Head of caudate nucleus (tissue), 42 donors: Measurements from ENCODE around the gene LURAP1L.
"Not testable (repeated sequence)": the region's sequence is repeated elsewhere in the genome, so short reads cannot be mapped to it uniquely, and the experiment has no call there.

Experiments
- DNase-seq, 42 donors: peaks; one replicate each; pipeline versions ENCODE4 v3.0.0 to v3.0.0-alpha.2; 2020 to 2021; ENCODE audit warnings: mixed read lengths in 7 of 42
- intact Hi-C: fragments of 100-400 bp; cut with DNase I; formaldehyde crosslinking; loops from one replicate; pipeline ENCODE4 v1.15.0; 2022

Gene LURAP1L

DNA sequence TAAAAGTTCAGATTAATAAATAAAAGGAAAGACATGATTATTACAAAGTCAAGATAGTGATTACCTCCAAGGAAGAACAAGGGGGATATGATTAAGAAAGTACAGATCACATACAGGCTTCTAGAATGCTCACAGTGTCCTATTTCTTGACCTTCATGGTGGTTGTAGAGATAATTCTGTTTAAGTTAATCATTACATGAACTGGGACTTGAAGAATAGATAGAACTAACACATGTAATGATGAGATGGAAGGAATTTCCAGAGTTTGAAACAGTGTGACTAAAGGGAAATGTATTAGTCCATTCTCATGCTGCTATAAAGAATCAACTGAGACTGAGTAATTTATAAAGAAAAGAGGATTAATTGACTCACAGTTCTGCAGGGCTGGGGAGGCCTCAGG lies 72.7 kb downstream of the LURAP1L start:
- intact Hi-C loops, result no loop called here
- no peak for DNase-seq

DNA sequence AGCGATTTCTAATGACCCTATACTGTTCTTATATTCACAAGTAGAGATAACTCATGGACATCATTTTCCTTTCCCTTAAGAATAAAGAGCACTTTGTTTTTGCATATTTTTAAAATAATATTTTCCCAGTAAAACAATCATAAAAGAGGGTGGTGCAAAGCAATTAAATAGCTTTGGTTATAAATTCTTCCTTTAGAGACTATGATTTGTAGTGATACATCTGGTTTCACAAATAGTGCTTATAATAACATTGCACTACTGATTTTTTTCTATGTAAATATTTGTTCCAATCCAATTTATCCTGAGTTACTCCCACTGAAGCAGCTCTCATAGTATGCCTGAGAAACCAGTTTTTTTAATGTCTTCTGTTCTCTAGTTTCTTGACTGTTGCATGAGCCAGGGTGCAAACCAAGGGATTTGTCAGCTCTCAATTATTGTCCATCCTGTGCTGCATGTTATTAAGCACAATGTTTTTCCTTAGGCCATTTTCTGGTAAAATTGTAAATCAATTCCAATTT lies 74.7 kb downstream of the LURAP1L start:
- DNase-seq, result no peak
- intact Hi-C loops, result no loop called here

DNA sequence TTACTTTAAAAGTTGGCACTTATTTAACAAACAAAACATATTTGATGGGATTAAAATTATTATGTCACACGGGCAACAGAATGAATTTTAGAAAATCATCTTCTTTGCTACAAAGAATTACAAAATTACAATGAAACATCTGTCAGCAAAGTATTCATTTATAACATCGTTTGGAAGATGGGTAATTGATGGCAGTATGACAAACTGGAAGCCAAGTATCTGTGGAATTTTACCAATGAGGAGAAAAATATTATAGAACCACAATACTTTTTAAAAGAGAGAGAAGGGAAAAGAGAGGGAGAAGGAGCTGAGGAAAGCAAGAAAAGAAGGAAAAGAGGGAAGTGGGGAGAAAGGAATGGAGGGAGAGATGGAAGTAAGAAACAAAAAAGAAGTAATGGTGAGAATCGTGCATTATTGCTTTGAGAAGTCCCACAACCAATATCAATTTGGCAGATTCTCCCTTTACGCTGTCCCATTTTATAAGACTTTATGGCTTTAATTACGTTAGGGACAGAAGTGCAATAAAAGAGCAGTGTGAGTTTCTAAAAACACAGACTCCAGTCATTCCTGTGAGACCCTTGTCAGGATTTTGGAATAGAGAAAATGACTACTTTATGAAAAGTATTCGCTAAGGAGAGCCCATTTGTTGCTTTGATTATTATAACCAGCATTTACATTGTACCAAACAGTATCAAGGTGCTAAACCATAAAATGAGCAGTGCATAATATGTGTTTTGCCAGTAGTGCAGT lies 76.7 kb downstream of the LURAP1L start:
- DNase-seq, result no peak
- intact Hi-C loops, result no loop called here

DNA sequence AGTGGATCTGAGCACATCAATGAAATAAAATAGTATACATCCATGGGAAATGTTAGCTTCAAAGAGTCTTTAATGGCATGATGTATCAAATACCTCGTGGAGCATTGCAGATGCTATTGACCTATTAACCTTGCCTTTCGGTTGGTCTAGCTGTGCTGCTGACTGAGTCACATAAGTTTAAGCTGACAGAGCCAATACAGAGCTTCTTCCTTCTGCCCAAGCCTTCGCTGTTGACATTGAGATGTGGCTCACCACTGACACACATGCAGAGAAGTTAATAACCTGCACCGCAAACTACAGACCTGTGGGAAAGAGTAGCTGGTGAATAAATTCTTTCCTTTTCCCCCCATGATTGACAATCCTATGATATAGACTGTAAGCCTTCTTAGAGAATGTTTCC lies 78.2 kb downstream of the LURAP1L start:
- intact Hi-C loops, result no loop called here
- DNase-seq, result no peak

DNA sequence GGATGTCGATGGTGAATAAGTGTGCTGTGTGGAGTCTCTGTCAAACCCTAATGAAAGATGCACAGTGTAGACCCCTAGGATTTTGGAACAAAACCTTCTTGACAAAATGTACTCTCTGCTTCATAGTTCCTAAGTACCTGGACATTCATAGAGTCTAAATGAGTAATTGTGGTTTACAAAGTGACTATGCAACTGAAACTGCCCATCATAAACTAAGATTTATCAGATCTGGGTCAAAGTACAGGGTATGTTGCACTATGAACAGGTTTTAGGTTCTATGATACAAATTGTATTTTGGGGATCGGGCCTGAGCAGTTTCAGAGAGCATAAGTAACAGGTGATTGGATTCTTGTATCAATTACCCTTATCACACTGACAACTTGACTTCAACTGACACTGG lies 79.4 kb downstream of the LURAP1L start:
- DNase-seq, result no peak
- intact Hi-C loops, result no loop called here

DNA sequence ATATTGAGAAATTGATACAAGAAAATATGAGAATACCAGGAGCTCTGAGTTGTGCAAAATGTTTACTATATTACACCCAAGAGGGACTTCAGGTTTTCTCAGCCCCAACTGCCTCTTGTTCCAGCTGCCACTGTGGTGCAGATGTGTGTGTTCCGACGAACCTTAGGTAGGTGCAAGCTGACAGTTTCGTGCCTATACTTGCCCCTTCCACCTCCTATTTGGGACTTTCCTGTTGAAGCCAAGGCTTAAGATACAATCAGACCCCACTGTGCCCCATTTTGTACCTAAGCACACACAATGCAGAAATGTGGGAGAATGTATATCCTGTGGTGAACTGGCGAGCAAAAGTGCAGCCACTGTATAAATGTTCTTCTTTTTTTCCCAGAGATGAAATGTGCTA lies 80.2 kb downstream of the LURAP1L start:
- DNase-seq, result no peak
- intact Hi-C loops, result no loop called here

DNA sequence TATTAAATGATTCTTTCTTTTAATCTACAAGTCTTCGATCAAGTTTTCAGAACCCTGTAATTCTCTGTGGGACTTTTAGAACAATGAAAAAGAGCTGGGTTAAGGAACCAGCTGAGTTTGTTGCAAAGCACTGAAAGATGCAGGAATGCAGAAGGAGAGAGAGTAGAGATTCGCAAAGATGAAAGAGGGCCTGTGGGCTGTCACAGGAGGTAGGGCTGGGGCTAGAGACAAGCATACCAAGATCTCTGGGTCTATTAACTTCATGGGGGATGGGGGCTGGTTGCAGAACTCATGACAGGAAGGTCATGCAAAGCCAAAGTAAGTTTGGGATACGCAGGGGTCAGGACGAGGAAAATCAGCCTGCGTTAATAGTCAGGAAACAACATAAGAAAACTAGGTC lies 81.8 kb downstream of the LURAP1L start:
- DNase-seq, result no peak
- intact Hi-C loops, result no loop called here

DNA sequence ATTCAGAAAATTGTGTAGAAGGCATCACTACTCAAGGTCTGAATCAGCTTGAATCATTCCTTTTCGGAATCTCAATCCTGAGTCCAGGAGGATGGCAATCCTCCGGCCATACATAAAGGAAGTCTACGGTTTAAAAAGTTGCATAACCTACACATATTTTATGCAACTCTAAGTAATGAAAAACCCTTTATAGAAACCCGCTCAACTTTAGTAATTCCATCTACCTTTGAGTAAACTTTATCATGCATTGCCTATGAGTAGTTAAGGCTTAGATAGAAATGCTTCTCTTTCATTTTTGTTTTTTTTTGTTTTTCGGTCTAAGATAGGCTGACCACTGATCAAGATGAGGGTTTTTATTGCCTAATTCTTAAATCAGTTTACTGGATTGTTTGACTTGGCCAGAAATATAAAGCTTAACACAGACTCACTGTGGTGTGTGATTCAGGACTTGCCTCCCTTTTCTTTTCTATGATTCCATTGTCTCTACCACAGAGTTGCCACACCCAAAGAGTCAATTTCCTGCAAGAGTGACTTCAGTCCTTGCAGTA lies 85.0 kb downstream of the LURAP1L start:
- DNase-seq, result no peak
- intact Hi-C loops, result no loop called here

DNA sequence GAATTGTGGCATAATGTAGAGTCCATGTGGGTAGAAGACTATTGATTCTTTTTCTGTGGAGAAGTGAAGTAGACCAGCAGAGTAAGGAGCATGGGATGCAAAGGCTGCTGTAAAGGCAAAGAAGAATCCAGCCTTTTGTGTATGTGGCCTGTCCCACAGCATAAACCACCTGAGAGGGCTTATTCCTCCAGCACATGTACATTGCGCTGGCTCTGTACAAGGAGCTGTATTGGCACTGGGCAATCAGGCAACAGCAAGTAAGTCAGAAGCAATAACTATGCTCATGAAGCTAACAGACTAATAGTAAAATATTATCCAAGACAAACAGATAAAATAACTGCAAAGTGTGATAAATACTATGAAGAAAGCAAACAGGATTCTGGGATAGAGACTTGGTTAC lies 86.2 kb downstream of the LURAP1L start:
- intact Hi-C loops, result no loop called here

DNA sequence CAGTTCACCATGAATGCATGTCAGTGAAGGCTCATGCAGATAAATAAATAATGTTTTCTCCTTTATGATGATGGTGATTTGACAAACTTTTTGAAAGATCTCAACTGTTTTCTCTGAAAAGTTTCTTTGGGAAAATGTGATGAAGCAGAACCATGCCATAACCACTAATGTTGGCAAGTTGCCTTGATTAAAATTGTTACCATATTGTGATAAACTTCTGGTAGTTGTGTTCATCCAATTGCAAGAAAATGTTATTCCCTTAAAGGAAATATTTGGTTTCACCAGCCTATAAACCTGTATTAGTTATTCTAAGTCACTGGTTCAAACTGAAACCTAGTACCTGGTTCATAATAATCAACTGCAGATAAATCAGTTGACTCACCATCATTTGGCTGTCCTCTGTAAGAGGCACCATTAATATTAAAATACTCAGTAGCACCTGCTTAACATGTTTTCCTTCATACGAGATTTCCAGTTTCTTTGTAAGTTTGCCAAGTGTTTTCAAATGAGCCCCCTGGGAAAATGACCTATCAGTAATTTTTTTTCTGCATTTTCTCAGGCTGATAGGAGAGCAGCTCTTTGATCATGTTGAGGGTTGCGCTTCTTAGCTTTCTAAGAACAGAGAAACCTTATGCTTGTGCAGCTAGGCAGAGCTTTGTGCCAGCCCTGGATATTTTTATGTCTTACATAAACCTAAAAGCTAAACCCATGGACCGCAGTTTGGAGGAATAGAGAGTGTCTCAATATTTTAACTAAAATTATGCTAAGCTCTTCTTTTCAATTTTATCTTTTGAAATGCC lies 88.0 kb downstream of the LURAP1L start:
- DNase-seq, result no peak
- intact Hi-C loops, result no loop called here

More for the DNA sequence above, 86.2 kb downstream of the LURAP1L start:
- no peak for DNase-seq

DNA sequence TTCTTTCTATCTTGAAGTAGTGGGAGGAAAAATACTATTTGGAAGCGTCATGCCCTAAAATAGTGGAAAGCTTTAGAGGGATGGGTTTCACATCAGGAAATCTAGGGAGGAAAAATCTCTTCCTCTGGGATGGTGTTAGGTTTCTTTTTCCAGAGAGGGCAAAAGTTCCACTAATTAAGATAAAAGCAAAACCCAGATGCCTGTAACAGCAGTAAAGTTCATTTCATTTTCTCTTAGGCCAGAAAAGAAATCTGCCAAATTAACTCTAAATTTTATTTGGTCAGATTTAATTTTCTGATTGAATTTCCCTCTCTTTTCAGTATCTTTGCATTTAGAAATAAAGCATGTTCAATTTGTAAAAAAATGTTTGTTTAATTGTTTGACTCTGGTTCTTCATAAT lies 88.8 kb downstream of the LURAP1L start:
- intact Hi-C loops, result no loop called here
- DNase-seq, result no peak

DNA sequence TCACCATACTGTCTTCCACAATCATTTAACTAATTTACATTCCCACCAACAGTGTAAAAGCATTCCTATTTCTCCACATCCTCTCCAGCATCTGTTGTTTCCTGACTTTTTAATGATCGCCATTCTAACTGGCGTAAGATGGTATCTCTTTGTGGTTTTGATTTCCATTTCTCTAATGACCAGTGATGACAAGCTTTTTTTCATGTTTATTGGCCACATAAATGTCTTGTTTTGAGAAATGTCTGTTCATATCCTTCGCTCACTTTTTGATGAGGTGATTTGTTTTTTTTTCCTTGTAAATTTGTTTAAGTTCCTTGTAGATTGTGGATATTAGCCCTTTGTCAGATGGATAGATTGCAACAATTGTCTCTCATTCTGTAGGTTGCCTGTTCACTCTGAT lies 90.6 kb downstream of the LURAP1L start:
- intact Hi-C loops, DNase-seq: not testable (repeated sequence)
